CMK (cell line): ENCODE data around the gene CZIB.
"Not testable (repeated sequence)": the region's sequence is repeated elsewhere in the genome, so short reads cannot be mapped to it uniquely, and the experiment has no call there.

Source experiments
- DNase-seq: peaks from one replicate; pipeline ENCODE4 v3.0.0-alpha.2; 2010; ENCODE audit warnings: low read depth

Gene CZIB

GRCh38 chr1:53188099-53188498, 32.3 kb downstream of the CZIB start:
- DNase-seq = no peak

DNA sequence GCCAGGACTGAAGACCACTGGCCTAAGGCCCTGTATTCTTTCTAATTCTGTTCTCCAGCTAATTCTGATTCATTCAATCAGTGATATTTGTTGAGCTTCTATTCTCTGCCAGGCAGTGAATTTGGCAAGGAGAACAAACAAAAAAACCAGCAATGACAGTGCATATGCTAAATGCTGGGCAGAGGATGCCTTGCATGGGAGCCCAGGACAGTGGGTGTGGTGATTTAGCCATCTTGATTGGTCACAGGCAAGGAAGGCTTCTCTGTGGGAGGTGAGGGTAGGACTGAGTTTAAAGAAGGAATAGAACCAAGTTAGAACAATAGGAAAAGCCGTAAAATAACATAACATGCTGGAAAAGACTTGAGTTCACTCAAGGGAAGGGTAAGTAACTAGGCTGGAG, 33.0 kb downstream of the CZIB start:
- DNase-seq = no peak

GRCh38 chr1:53186533-53186932, 33.9 kb downstream of the CZIB start:
- DNase-seq = no peak

DNA sequence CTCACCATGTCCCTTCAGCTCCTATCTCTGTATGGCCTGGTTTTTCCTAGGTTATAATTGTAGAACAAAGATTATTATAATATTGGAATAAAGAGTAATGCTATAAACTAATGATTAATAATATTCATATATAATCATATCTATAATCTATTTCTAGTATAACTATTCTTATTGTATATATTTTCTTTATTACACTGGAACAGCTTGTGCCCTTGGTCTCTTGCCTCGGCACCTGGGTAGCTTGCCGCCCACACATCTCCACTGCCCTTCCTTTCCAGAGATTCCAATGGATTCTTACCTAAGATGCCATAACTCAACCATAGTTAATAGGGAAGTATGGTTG, 34.5 kb downstream of the CZIB start:
- not testable (repeated sequence) for DNase-seq

DNA sequence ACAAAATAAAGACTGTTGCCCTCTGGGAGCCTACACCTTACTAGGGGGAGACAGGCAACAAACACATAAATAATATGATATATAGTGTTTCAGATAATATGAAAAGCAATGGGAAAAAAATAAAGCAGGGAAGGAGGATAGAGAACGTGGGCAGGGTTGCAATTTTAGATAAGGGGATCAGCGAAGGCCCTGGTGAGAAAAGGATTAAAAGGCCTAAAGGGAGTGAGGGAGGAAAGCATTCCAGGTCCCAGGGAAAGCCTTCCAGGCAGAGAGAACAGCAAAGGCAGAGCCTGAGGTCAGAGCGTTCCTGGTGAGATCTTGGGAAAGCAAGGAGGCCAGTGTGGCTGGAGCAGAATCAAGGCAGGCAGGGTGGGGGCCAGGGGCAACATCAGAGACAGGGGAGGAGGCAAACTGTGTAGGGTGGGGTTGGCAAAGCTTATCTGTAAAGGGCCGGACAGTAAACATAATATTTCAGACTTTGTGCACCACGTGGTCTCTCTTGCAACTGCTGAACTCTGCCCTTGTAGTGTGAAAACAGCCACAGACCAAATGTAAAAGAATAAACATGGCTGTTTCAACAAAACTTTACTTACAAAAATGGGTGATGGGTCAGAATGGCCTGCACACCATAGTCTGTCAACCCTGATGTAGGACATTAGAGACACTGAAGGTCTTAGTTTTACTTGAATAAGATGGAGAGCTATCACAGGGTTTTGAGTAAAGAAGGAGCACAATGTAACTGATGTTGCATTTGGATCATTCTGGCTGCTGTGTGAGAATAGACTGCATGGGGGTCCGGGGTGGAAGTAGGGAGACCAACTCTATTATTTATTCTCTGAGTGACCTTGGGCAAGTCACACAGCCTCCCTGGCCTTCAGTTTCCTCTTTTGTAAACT, 37.1 kb downstream of the CZIB start:
- no peak for DNase-seq

DNA sequence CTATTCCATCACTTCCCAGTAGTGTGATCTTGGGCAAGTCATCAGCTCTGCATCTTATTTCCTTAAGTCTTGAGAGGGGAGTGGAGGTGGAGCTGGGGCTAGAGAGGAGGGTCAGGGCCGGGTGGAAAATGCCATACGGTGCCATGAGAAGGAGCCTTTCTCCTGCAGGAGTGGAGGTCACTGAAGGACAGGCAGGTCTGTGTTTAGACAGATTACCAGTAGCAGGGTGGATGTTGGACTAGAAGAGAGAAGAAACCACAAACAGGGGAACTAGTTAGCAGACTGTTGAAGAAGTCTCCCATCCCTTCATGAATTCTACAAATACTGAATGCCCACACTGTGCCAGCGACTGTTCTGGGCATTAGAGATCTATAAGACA, 37.7 kb downstream of the CZIB start:
- DNase-seq = no peak

GRCh38 chr1:53182111-53182593, 38.3 kb downstream of the CZIB start:
- DNase-seq = peak; percentile 56

DNA sequence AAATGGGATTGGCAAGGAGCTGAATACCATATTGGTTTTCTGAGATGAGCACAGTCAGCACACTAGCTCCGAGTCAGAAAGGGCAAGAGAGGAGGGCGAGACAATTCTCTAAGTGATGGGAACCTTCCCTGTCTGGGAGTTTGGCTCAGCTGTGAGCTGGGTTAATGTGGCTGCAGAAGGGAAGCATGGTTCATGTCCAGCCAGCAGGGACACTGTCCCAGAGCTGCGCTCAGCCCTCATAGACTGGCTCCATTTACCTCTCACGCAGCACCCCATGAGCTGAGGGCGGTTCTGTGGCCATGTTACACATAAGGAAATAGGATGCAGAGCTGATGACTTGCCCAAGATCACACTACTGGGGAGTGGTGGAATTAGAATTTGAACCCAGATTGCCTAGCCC, 39.5 kb downstream of the CZIB start:
- DNase-seq = no peak

- DNase-seq = no peak
Measured at GRCh38 chr1:53180226-53180625, 40.2 kb downstream of the CZIB start.

DNA sequence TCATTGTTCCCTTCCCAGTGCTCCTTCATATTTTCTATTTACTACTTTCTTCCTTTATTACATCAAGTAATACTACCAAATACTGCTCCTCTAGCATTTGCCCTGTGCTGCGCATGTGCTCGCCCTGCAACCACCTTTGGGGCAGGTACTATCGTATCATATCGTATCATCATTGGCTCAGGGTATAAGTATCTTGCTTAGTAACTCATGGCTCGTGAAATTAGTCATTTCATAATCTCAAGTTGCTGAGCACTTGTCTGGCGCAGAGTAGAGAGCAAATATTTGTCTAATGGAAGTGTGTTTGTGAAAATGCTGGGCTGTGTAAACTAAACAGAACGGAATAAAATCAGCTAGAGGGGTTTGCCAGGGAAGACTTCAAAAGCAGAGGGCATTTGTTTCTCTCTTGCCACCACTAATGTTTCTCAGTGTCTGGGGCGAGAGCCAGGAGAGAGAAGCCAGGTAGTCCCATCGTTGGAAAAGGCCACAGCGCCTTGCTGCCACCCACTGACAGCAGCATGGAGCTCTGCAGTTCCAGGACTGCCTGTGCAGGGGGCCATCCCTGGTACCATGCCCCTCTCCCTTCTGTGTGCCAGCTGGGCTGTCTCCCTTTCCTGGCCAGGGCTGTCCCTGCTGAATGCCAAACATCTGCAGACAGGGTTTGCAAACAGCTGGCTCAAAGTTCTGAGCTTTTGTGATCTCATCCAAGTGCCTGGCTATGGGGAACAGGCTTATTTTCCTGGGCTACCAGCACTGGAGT, 43.8 kb downstream of the CZIB start:
- DNase-seq = no peak

DNA sequence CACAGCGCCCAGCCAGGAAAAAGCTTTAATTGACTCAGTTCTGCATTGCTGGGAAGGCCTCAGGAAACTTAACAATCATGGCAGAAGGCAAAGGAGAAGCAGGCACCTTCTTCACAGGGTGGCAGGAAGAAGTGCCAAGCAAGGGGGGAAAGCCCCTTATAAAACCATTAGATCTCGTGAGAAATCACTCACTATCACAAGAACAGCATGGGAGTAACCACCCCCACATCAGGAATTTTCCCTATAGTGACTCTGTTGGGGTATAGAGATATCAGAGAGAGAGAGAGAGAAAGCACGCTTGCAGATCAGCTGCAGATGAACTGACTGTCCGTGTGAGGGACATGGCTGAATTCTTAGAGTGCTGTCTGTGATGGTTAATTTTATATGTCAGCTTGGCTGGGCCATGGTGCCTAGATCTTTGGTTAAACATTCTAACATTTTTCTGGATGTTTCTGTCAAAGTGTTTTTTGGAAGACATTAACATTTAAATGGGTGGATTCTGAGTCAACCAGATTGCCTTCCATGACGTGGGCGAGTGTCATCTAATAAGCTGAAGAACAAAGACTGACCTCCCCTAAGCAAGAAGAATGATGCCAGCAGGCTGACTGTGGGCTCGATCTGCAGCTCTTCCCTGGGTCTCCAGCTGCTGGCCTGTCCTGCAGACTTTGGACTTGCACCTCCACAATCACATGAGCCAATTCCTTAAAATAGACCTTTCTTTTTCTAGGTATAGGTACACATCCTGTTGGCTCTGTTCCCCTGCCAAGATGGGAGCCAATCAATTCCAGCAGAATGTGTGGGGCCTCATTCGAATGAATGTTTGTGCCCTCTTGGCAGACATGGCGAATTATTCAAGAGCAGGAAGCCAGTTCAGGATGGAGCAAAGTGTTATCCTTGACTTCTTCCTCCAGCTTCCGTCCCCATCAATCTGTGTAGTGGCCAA, 45.2 kb downstream of the CZIB start:
- DNase-seq = no peak

DNA sequence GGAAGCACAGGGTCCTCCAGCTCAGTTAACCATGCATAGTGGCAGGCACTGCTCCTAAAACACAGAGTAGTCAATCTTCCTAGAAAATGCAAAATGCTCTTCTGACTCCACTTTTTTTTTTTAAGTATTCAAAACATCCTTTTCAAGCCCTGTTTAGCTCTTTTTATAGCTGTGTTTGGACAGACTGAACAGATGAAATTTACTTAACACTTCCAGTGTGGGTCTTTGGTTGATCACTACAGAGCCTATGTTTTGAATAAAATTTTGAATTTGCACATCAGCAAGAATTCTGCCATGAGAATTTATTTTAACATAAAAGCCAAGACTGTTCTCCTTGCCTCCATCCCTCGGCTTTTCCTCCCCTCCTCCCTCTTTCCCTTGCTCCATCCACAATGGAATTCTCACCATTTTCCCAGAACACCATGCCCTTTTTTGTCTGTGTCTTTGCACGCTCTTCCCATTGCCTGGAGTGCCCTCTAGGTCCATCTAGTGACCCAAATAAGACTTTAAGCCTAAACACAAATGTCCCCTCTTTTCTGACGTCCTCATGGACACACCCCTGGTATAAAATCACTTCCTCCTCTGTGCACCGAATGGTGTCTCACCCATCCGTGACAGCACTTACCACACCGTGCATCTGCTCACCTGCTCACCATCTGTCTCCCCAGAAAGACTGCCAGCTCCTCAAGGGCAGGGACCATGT, 47.9 kb downstream of the CZIB start:
- no peak for DNase-seq

- DNase-seq = no peak
Measured at GRCh38 chr1:53166912-53167311, 53.5 kb downstream of the CZIB start.

DNA sequence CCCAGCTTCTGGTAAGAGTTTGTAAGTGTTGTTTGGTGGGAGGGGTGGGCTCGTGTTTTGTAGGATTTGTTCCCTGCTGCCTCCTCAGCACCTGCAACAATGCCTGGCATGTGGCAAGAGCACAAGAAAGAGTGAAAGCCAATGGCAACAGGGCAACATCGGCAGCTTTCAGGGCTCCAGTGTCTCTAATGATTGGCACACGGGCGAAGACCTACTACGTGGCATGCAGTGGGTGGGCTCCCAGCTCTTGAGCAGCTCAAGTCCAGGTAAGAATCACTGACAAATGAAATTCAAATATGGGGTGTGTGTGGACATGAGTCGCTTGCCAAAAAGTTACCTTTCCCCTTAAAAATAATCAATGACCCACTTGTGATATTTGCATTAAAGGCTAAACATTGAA, 54.1 kb downstream of the CZIB start:
- no peak for DNase-seq

- DNase-seq = no peak
Measured at GRCh38 chr1:53165408-53165961, 54.9 kb downstream of the CZIB start.
